PFSK-1 (cell line): ENCODE data around the gene KARS1.

ENCODE experiments used
- POLR2AphosphoS5 ChIP-seq: IDR thresholded peaks from 2 replicates; pipeline ENCODE4 v1.6.1; 2012; ENCODE audit warnings: low read depth, mild to moderate bottlenecking, control low read depth, low read length, moderate library complexity
- TAF1 ChIP-seq: IDR thresholded peaks from 2 replicates; pipeline ENCODE4 v1.6.1; 2012; ENCODE audit warnings: low read length, control low read depth, borderline replicate concordance; ENCODE audit not compliant: insufficient read depth

DNA sequence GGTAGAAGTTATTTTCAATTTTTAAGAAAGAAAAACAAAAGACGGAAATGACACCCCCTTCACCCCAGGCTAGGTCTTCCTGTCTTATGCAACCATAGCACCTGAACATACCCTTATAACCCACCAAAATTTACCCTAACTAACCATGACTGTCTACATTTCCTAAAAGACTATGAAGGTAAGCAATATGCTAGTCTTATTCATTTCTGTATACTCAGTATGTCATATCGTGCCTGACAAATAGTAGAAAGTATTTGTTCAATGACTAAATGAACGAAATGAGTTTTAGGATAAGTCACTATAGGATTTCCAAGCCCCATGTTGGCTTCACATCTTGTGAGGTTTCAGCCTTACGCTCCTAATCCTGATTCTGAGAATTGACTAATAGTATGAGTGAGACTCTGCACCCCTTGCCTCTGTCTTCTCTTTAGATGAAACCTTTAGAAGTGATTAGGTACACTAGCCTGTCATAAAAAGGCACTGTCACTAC lies 30.9 kb downstream of the KARS1 start:
- TF ChIP-seq POLR2AphosphoS5: no peak
- TF ChIP-seq TAF1: no peak
